ENCODE measurements around the gene CLEC17A. TPM values are rescaled to one million over a fixed set of nuclear protein-coding genes. Genes with fewer than 3 reads are reported as not detected.
A peak's percentile ranks its signal among the peaks of the same experiment; 100 is the strongest.

CLEC17A gene
- total and polyA plus RNA-seq, 2 of the 13 experiments (the other 11 are each of a cell fraction or from before 2014, with no cell fraction given), result not detected

DNA sequence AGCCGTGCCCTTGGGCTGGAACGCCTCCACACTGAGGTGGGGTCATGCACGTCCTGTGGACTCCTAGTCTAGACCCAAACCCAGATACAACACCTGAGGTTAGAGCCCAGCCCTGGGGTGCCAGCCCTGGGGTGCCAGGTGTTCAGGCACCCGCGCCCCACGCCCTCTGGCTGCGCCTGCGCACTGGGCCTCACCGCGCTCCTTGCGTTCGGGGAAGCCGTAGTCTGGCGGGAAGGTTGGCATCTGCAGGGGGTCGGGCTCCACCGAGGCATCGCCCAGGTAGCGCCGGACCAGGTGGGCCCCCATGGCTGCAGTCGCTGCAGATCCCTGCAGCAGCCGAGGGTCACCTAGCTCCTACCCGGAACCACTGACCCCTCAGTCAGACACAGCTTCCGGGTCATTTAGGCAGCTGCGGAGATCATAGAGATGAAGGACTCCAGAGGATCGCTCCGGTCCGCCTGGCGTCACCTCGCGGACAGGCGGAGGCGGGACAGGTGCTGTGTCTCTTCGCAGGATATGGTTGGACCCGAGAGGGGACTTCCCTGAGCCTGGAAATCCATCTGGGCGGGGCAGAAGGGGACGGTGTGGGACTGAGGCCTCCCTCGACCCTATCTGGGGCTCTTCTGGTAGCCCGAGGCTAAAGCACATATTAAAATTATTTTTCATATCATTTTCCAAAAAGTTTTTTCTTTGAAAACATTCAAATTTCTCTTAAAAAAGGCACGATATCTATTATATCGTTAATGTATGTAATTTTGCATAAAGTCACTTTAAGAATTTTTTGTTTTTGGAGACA is 11.0 kb upstream of the CLEC17A start, which contains the start of gene NDUFB7 (continued):
- TF ChIP-seq AKNA (CRISPR knock-in tag; IDR thresholded peaks at IDR 0.05; ENCODE audit: borderline replicate concordance) (no peak), ZNF589 (CRISPR knock-in tag; conservative IDR thresholded peaks at IDR 0.05) (0 out of 2 replicates have a peak, but pooled peaks have one; percentile 67), REL (CRISPR knock-in tag; conservative IDR thresholded peaks at IDR 0.05) (0 out of 2 replicates have a peak, but pooled peaks have one; percentile 60), ZKSCAN5 (CRISPR knock-in tag; IDR thresholded peaks at IDR 0.05) (no peak), ZMAT3 (CRISPR knock-in tag; conservative IDR thresholded peaks at IDR 0.05) (peak; percentile 91), ZNF550 (CRISPR knock-in tag; IDR thresholded peaks at IDR 0.05; ENCODE audit: borderline replicate concordance) (0 out of 2 replicates have a peak, but pooled peaks have one; percentile 41), SETDB1 (CRISPR knock-in tag; IDR thresholded peaks at IDR 0.05; ENCODE audit: borderline replicate concordance) (no peak), GMEB2 (CRISPR knock-in tag; IDR thresholded peaks at IDR 0.05; ENCODE audit: low read depth) (0 out of 2 replicates have a peak, but pooled peaks have one; percentile 30), CERS6 (CRISPR knock-in tag; IDR thresholded peaks at IDR 0.05) (no peak)
- TF ChIP-seq, protein P1, sequence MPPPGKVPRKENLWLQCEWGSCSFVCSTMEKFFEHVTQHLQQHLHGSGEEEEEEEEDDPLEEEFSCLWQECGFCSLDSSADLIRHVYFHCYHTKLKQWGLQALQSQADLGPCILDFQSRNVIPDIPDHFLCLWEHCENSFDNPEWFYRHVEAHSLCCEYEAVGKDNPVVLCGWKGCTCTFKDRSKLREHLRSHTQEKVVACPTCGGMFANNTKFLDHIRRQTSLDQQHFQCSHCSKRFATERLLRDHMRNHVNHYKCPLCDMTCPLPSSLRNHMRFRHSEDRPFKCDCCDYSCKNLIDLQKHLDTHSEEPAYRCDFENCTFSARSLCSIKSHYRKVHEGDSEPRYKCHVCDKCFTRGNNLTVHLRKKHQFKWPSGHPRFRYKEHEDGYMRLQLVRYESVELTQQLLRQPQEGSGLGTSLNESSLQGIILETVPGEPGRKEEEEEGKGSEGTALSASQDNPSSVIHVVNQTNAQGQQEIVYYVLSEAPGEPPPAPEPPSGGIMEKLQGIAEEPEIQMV (CRISPR knock-in tag; IDR thresholded peaks at IDR 0.05; ENCODE audit: low read depth), result peak; percentile 100
